OCI-M1 (cell line): ENCODE measurements around the gene CACNA1F.

Source experiments
- DNase-seq: peaks from one replicate; lab custom pipeline; 2025; lab: John Stamatoyannopoulos, UW

The CACNA1F gene

DNA sequence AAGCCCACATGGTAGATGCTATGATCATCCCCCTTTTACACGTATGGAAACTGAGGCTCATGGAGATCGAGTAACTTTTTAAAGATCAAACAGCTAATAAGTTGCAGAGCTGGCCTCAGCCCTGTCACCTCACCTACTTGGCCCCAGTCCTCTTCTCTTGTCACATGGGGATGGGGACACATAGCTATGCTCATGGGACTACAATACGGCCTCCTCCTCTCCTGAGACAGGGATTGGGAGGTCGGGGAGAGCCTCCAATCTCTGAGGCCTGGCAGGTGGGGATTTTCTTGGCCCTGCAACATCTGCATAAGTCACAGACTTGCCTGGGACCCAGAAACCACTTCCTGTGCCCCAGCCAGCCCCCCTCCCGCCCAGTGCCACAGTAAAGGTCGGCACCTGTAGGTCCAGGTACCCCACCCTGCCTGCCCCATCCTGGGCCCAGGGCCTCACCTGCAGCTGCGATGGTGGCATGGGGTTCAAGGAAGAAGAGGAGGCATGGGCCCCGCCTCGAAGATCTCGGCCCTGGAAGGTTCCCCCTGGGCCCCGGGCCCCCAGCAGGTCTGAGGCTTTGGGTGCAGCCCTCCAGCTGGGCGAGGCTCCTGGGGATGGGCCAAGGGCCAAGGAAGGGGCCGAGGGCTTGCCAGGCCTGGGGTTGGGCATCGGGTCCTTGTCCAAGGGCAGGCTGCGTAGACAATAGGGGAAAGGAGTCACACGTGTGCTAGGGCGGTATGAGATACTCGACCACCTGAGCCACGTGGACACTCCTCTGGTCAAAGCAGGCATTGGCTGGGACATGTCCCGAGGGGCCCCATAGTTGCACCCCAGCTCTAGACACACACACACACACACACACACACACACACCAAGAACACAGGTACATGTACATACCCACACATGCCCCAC lies 25.0 kb upstream of the CACNA1F start:
- DNase-seq, result no peak

GRCh38 chrX:49257074-49257790 lies 24.1 kb upstream of the CACNA1F start:
- no peak for DNase-seq

DNA sequence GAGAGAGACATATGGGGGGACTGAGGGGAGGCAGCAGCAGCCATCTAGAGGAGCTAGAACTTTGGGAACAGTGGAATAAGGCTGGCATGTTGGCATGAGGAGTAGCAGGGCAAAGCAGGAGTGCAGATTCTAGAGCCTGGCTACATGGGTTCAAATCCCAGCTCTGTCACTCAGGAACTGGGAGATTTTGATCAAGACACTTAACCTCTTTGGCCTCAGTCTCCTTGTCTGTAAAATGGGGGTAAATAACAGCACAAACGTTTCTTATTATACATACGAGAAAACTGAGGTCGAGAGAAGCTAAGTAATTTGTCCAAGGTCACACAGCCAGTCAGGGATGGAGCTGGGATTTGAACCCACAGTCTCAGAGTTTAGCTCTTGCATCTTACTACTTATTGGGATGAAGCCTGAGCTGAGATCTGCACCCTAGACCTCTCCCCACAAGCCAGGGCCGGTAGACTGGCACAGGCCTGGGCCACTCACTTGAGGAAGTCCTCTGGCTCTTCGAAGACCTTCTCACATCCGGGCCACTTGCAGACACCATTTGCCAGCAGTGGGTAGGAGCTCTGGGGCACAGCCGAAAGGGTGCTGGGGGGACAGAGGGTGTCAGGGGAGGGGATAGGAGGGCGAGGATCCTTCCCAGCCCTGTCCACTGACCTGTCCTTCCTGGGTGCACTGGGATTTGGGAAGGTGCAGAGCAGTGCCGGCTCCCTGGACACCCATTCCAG lies 23.3 kb upstream of the CACNA1F start:
- no peak for DNase-seq

DNA sequence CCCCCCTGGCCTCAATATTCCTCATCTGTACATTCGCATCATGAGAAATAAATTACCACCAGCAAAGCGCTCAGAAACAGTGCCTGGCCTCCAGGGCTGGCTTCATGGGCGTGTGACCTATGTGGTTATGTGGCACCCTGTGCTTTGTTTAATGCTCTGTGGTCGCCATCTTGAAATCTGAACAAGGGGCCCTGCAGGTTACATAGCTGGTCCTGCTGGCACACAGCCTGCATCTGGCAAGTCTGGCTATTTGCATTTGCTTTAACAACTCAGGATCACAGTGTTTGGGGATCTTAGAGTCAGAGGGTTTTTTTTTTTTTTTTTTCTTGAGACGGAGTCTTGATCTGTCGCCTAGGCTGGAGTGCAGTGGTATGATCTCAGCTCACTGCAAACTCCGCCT lies 21.5 kb upstream of the CACNA1F start:
- no peak for DNase-seq

DNA sequence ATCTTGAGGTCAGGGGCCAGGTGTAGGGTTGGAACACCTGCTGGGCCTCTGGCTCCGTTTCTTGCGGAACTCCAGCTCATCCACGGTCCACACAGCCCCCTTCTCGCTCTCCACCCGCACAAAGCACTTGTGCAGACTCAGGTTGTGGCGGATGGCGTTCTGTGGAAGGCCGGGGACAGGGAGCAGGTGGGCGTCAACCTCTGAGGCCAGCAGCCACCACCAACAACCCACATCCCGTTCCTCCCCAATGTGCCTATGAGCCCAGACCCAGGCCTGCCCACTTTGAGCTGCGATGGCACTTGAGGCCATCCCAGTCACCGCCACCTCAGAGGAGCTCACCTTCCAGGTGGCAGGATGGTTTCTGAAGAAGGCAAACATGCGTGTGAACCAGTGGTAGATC lies 18.2 kb upstream of the CACNA1F start:
- DNase-seq, result no peak

DNA sequence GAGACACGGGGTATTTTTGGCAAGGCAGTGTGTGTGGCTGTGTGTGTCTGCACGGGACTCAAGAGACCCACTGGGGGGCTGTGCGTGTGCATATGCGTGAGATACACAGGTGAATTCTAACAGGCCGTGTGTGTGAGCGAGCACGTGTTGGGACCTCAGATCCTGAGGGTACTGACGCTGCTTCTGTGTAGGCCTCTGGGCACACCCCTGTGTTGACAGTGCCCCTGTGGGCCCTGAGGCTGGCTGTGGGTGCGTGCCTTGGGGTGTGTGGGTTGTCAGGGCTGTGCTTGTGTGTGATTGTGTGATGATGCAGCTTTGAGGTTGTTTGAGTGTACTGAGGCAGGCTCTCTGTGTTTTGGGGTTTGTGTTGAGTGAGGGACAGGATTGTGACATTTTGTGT lies 17.4 kb upstream of the CACNA1F start:
- DNase-seq, result no peak

GRCh38 chrX:49250066-49250465 lies 16.9 kb upstream of the CACNA1F start:
- no peak for DNase-seq

DNA sequence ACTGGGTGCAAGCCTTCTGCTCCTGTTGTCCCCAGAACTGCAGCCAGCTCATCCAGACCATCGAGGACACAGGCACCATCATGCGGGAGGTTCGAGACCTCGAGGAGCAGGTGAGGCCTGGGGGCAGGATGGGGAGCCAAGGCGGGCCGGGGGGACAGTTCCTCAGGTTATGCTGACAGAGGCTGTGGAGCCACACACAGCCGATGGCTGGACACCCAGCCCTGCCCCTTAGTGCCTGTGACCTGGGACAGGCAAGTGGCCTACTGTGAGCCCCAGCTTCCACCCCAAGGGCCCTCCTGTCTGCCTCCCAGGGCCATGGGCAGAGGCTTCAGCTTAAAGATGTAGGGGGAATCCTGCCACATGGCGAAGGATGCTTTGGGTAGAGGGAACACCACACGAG lies 16.5 kb upstream of the CACNA1F start:
- DNase-seq, result no peak

GRCh38 chrX:49249071-49249470 lies 15.9 kb upstream of the CACNA1F start:
- no peak for DNase-seq

DNA sequence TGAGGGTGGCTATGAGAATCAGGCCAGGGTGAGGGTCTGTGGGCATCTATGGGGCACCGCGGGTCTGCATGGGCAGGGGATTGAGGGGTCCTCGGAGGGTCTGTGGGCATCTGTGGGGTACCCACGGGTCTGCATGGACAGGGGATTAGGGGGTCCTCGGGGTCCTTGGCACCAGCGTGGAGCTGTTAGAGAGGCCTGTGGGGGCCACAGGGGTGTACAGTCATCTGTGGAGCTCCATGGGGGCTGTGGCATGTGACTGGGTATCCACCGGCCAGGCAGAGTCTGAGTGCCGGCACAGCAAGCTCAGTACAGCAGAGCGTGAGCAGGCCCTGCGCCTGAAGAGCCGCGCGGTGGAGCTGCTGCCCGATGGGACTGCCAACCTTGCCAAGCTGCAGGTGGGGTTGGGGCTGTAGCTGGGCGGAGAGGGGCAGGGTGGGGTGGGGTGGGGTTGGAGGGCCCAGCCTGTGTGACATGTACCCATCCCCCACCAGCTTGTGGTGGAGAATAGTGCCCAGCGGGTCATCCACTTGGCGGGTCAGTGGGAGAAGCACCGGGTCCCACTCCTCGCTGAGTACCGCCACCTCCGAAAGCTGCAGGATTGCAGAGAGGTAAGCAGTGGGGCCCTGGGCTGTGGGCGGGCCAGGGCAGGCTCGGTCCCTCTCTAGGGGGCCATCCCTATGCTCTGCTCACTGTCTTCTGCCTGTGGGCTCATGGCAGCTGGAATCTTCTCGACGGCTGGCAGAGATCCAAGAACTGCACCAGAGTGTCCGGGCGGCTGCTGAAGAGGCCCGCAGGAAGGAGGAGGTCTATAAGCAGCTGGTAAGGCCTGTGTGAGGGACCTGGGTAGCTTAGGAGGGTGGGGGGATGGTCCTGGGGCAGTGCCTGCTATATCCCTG lies 15.0 kb upstream of the CACNA1F start:
- no peak for DNase-seq

DNA sequence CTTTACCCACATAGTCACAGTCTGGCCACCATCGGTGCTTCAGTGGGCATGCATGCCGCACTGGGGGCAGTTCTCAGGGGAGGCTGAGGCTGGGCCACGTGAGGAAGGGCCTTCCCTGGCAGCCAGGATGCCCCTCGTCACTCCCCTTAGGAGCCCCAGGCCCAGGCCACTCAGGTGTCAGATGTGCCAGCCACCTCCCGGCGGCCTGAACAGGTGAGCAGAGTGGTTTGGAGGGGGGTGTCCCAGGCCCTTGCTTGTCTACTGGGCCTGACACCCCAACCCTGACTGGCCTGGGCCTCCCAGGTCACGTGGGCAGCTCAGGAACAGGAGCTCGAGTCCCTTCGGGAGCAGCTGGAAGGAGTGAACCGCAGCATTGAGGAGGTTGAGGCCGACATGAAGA lies 14.2 kb upstream of the CACNA1F start:
- DNase-seq, result no peak

GRCh38 chrX:49246541-49246940 lies 13.4 kb upstream of the CACNA1F start:
- DNase-seq, result no peak

DNA sequence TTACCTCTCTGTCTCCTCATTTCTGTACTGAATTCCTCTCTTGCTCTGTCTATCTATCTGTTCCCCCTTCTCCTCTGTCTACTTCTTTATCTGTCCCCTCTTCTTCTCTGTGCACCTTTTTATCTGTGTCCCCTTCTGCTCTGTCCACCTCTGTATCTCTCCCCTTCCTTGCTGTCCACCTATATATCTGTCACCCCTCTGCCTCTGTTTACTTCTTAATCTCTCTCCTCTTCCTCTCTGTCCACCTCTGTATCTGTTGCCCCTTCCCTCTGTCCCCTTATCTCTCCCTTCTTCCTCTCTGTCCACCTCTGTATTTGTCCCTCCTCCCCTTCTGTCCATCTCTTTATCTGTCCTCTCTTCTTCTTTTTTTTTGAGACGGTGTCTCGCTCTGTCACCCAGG lies 11.1 kb upstream of the CACNA1F start:
- no peak for DNase-seq

DNA sequence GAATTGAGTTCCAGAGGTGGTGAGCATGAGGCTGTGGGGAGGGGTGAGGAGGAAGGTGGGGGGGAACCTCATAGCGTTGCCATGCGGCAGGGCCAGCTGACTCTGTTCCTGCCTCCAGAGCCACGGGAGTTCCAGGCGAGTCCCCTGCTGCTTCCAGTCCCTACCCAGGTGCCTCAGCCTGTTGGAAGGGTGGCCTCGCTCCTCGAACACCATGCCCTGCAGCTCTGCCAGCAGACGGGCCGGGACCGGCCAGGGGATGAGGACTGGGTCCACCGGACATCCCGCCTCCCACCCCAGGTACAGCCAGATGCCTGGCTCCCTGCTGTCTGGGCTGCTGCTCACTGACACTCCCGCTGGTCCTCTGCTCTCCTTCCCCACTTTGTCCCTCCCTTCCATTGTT lies 10.0 kb upstream of the CACNA1F start:
- no peak for DNase-seq

DNA sequence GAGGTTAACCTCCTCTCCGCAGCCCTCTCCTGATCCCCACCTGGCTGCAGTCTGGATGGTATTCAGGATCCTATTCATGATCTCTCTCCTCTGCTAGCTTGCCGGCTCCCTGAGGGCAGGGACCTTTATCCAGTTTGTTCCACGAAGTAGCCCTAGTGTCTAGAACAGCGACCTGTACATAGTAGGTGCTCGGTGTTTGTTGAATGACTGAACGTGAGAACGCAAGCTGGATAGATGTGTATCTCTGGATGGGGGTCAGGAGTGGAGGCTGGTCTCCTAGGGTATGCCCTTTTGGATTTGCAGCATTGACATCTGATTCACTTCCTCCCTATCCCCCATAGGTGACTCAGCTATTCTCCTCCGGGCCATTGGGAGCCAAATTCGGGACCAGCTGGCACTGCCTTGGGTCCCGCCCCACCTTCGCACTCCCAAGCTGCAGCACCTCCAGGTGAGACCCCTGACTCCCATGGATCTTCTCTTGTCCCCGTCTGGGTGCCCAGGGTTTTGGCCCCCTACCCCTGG lies 9.5 kb upstream of the CACNA1F start:
- no peak for DNase-seq

- no peak for DNase-seq
These were observed 5.6 kb upstream of the CACNA1F start for GRCh38 chrX:49238735-49239134.

DNA sequence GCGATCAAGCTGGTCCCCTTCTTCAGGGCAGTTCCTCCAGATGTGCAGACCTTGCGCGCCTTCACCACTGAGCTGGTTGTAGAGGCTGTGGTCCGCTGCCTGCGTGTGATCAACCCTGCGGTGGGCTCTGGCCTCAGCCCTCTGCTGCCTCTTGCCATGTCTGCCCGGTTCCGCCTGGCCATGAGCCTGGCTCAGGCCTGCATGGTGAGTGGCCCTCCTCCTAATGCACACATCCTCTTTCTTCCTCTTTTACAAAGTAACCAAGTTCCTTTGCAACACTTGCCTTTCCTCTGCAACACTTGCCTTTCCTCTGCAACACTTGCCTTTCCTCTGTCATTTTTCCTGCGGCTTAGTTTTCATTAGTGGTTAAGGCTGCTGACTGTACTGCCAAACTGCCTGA lies 3.9 kb upstream of the CACNA1F start:
- DNase-seq, result peak; percentile 1

DNA sequence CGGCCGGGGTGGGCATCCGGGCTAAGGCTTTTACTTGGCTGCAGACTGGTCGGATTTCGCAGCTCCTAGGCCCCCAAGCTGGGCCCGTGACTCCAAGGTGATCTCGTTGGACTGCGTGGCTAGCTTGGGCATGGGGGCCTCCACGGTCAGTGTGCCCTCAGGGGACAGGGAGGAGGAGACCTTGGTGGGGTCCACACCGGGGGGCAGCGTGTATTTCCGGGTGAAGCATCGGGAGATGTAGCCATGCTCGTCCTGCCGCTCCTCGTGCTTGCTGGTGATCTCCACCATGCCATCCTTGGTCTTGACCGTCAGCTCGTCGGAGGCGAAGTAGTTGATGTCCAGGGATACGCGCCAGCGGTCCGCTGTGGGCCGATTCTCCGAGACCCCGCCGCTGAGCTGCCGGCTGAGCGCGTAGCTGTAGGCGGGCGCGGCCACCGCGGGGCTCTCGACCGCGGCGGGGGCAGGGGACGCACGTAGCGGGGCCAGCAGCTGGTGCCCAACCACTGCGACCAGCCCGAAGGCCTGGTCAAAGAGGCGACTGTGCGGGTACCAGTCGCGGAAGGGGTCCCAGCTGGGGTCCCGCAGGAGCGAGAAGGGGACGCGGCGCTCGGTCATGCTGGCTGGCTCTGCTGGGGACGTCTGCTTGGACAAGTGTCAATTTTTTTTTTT lies 881 bp upstream of the CACNA1F start:
- no peak for DNase-seq

DNA sequence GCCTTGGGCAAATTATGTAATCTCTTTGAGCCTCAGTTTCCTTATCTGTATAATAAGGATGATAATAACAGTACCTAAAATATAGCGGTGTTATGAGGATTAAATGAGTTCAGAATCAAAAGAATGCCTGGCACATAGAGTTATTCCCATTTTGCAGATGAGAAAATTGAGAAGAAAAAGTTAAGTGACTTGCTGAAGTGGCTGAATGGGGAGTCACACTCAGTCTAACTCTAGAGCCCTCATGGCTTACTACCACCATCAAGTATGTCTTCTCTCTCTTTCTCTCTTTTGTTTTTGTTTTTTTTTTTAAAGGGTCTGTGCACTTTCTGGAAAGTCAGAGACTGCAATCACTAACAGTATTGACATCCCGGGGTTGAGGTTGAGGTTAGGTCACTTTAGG lies 615 bp downstream of the CACNA1F start:
- DNase-seq, result no peak

DNA sequence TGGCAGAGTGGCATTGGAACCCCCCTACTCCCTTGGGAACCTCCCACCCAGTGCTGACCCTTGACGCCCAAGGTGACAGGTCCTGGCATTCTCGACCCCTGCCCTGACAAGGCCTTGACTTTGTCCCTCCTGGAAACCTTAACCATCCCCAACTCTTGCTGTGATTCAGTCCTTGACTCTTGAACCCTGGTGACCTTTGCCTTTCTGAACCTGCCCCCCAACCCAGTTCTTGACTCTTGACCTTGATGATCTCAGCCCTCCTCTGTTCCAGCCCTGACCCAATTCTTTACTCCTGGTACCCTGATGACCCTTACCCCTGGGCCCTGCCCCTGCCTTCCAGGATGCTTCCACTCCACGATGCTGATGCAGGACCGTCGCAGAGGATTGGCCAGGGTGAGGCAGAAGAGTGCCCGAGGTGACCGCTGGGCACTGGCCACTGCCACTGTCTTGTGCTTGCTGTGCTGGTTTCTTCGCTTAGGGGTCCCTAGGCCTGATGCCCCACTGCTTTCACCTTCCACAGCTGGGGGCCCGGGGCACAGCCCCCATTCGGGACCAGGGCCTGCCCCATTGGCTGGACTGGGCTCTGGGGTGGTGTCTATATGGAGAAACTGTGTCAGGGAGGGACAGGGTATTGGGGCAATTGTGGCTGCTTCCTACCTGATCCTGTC lies 1.7 kb downstream of the CACNA1F start:
- no peak for DNase-seq
